SIG-M5 treated with dmso at 0.1 percent for 504 hours (cell line): ENCODE results near the gene C19orf25.

Experiments
- DNase-seq: peaks from one replicate; lab custom pipeline; 2025; ENCODE audit not compliant: unreplicated experiment; lab: John Stamatoyannopoulos, UW

Gene C19orf25

GRCh38 chr19:1433119-1434039 is 45.6 kb downstream of the C19orf25 start:
- DNase-seq: no peak

DNA sequence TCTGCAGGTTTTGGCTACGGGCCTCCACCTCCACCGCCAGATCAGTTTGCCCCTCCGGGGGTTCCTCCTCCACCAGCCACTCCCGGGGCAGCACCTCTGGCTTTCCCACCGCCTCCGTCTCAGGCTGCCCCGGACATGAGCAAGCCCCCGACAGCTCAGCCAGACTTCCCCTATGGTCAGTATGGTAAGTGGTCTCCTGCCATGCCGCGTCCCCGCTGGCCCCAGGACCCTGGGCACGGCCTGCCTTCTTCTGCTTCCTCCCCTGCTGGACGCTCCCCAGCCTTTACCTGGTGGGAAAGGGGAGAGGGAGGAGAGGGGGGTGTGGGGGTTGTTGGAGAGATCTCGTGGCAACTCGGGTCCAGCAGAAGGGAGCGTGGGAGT is 46.5 kb downstream of the C19orf25 start:
- no peak for DNase-seq

- DNase-seq: no peak
Measured at GRCh38 chr19:1431759-1432506, 47.1 kb downstream of the C19orf25 start.

GRCh38 chr19:1430246-1430645 is 48.8 kb downstream of the C19orf25 start:
- DNase-seq: no peak

GRCh38 chr19:1429750-1430149 is 49.3 kb downstream of the C19orf25 start:
- no peak for DNase-seq

GRCh38 chr19:1428738-1429391 is 50.1 kb downstream of the C19orf25 start:
- DNase-seq: no peak

- DNase-seq: no peak
Measured at GRCh38 chr19:1427221-1427920, 51.6 kb downstream of the C19orf25 start.

DNA sequence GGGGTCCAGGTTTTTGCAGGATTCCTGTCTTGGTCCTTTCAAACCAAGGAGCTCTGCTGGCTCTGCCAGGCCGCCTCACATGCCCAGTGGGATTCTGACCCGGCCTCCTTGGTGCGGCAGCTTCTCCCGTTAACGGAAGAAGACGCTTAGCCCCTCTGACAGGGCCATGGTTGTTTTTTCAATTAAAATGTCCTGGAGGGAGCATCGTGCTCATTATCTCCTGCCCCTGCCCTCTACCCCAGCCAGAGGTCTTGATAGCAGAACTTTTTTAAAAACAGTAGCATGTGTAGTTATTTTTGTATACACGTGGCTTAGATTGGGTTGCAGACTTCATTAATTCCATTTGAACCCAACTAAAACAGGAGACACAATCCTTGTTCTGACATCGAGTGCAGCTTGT is 52.3 kb downstream of the C19orf25 start:
- no peak for DNase-seq

GRCh38 chr19:1425902-1426301 is 53.1 kb downstream of the C19orf25 start:
- DNase-seq: no peak

GRCh38 chr19:1425102-1425837 is 53.7 kb downstream of the C19orf25 start:
- DNase-seq: no peak

DNA sequence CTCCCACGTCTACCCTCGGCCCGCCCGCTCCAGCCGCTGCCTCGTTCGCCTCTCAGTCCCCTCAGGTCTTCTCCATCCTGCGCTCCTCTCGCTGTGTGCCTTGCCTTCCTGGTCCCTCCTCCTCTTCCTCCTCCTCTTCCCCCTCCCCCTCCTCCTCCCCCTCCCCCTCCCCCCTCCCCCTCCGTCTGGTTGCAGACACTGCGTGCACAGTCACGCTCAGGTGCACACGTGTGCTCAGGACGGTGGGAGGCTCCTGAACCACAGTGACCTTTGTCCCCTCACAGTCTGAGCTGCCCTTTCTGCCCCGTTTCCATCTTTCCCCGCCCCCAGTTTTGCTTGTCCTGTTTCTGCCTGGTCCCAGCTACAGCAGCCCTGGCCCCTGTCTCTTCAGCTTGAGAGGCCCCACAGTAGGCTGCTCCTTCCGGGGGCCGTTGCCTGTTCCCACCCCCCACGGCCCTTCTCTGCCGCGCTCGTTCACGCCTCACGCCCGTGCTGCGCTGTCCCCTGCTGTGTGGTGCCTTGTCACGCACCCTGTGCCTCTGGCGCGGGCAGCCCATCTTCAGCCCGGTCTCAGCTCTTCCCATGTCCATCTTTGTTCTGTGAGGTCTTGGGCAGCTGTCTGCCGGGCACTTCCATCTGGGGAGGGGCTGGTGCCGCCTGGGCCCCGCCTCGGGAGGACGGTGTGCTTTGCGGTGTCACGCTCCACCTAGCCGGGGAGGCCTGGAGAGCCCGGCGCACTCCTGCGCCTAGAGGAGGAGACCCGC is 54.6 kb downstream of the C19orf25 start:
- DNase-seq: no peak

DNA sequence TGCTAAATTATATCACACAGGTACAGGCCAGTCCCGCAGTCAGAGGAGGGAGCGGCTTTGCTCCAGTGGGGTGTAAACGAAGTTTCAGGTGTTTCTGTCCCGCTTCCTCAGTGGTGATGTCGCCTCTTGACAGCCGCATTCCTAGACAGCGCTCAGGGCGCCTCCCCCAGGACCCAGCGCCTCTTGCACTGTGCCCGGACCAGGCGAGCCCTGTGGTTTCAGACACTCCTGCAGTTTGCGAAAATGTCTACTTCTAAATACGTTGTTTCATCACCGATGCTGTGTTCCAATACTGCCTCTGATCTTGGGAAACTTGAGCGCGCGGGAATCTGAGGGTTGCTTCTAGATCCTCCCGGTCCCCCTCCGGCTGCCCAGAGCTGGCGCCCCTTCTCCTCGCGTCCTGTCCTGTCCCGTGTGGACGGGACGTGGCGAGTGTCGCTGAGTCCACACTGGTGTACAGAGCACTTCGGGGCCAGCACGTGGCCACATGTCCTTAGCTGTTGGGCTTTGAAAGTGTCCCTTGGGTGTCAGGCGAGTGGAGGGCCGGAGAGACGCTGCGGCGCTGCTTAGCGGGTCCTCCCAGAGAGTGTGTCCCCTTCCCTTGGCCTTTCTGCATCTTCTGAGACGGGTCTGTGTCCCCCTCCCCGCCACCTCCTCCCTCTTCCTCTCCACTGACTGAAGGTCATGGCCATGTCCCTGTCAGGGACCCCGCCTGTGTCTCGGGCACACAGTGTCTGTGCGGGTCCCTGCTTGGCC is 55.4 kb downstream of the C19orf25 start:
- no peak for DNase-seq
